Stimulated activated CD8-positive, alpha-beta memory T cell treated with anti-CD3 and anti-CD28 coated beads, Interleukin-7, amount 100 ng/mL, for 1 hour (primary cell): Measurements from ENCODE around the gene ALDH2.
"Not testable (repeated sequence)": the region's sequence is repeated elsewhere in the genome, so short reads cannot be mapped to it uniquely, and the experiment has no call there.

Experiments used
- DNase-seq, 2 donors: peaks; one replicate each; pipeline ENCODE4 v3.0.0-alpha.2; 2020; ENCODE audit warnings: low read depth in 2 of 2

Gene ALDH2

DNA sequence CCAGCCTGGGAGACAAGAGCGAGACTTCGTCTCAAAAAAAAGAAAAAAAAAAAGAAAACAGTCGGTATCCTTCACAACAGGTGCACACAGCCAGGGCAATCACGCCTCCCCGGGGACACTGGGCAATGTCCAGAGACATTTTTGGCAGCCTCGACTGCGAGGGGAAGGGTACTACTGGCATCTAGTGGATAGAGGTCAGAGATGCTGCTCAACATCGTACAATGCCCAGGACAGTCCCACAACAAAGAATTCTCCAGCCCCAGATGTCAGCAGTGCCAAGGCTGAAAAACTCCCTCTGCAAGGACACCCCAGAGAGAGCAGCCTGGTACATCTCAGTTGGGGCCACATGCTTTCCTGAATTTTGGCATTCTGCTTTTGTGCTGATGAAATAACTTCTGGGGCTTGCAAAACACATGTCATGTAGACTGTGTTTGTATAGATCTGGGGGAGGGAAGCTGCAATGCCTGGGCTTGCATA lies 21.5 kb downstream of the ALDH2 start:
- DNase-seq, result no peak

GRCh38 chr12:111789779-111790178 lies 23.0 kb downstream of the ALDH2 start:
- no peak for DNase-seq

DNA sequence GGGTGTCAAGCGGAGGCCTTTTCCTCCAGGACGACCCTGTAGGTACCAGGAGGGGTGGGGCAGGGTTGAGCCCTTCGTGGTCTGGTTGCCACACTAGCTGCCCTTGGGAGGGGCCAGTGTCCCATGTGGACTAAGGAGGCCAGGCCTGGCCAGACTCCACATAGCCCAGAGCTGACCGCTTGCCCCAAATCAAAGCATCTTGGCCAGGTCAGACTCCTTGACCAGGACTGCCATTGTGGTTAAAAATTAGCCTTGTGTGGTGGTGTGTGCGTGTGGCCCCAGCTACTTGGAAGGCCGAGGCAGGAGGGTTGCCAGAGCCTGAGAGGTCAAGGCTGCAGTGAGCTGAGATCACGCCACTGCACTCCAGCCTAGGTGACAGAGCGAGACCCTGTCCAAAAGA lies 24.8 kb downstream of the ALDH2 start:
- no peak for DNase-seq

DNA sequence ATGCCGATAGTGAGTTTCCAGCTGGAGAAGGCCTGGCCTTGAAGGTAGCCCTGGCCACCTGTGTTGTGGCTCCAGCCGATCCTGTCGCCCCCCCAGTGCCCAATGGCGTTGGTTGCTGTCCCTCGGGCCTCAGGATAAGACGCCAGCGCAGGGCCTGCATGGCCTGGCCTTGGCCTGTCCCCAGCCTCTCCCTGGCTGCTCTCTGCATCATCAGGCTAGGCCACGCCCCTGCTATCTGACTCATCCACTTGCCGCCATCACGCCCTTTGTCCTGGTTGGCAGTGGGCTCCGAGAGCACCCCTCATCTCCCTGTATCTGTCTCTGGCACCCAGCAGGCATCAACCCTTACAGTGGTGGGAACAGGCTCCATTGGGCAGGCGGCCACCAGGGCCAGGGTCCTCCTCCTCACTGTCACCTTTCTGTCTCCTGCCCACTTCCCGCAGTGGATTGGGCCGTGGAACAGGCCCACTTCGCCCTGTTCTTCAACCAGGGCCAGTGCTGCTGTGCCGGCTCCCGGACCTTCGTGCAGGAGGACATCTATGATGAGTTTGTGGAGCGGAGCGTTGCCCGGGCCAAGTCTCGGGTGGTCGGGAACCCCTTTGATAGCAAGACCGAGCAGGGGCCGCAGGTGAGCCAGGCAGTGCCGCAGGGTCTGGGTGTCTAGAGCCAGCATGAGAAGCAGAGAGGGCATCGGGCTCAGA lies 25.6 kb downstream of the ALDH2 start:
- DNase-seq, result no peak

GRCh38 chr12:111792856-111793235 lies 26.1 kb downstream of the ALDH2 start:
- DNase-seq, result no peak

DNA sequence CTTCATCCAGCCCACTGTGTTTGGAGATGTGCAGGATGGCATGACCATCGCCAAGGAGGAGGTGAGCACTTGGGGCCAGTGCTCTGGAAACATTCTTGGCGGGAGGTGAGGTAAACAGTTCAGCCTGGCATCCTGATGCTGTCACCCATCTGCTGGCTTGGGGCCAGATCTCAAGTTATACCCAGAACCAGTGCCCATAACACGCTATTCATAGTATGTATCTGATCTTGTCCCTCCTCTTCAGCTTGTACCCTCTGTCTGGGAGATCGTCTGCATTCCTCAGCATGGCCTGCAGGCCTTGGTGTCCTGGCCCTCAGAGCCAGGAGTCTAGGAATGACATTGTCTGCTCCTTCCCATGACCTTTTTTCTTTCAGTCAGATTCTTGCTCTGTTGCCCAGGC lies 31.4 kb downstream of the ALDH2 start:
- no peak for DNase-seq

- DNase-seq, result no peak
Measured at GRCh38 chr12:111799758-111800157, 33.0 kb downstream of the ALDH2 start.

GRCh38 chr12:111803038-111803626 lies 36.4 kb downstream of the ALDH2 start:
- no peak for DNase-seq

DNA sequence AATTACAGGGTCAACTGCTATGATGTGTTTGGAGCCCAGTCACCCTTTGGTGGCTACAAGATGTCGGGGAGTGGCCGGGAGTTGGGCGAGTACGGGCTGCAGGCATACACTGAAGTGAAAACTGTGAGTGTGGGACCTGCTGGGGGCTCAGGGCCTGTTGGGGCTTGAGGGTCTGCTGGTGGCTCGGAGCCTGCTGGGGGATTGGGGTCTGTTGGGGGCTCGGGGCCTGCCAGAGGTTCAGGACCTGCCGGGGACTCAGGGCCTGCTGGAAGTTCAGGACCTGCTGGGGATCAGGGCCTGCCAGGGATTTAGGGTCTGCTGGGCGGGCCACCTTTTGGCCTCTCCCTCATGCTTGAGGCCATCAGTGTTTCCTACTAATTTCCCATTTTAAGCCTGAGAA lies 37.1 kb downstream of the ALDH2 start:
- DNase-seq, result no peak

- no peak for DNase-seq
Measured at GRCh38 chr12:111806304-111806703, 39.6 kb downstream of the ALDH2 start.

GRCh38 chr12:111807232-111807631 lies 40.5 kb downstream of the ALDH2 start:
- DNase-seq, result no peak

GRCh38 chr12:111812881-111813741 lies 46.4 kb downstream of the ALDH2 start:
- DNase-seq, result peak; percentile 16 to 41

- DNase-seq, result no peak
Measured at GRCh38 chr12:111816065-111816615, 49.4 kb downstream of the ALDH2 start.

DNA sequence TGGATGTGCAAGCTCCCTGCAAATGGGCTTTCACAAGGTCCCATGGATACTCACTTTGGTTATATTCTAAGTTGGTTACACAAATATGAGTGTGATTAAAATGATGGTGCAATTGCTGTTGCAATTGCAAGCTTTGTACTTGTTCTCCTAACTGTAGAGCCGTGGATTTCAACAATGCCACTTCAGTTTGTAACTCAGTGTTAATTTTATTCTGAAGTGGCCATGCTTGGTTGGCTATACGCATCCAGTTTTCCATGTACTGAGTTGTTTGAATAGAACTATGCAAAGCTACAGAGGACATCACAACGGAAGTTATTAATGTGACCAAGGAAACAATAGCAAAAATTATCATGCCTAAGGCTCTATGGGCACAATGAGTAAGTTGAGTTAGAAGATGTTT lies 50.2 kb downstream of the ALDH2 start:
- not testable (repeated sequence) for DNase-seq

- DNase-seq, result no peak
Measured at GRCh38 chr12:111818340-111818739, 51.6 kb downstream of the ALDH2 start.

GRCh38 chr12:111819191-111820158 lies 52.7 kb downstream of the ALDH2 start:
- no peak for DNase-seq

DNA sequence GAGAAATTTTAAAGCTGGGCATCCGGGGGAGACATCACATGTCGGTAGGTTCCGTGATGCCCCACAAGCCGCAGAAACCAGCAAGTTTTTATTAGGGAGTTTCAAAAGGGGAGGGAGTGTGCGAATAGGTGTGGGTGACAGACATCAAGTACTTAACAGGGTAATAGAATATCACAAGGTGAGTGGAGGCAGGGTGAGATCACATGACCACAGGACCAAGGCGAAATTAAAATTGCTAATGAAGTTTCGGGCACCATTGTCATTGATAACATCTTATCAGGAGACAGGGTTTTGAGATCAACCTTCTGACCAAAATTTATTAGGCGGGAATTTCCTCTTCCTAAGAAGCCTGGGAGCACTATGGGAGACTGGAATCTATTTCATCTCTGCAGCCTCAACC lies 54.1 kb downstream of the ALDH2 start:
- DNase-seq, result not testable (repeated sequence)

GRCh38 chr12:111822886-111823285 lies 56.2 kb downstream of the ALDH2 start:
- no peak for DNase-seq

DNA sequence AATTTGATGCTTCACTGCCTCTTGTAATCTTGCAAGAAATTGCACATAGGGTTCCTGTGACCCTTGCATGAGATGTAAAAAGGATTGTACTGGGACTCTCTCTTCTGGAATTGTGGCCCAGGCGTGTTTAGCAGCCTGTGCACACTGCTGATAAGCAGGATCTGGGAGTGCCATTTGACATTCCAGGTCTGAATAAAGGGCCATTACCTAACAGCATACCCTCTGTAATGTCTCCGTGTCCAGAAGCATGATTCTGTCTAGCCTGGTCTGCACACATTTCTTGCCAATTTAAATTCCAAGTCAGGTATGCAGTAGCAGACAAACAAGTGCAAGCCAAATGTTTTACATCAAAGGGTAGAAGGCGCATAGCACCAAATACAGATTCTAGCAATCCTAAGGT lies 57.2 kb downstream of the ALDH2 start:
- no peak for DNase-seq

DNA sequence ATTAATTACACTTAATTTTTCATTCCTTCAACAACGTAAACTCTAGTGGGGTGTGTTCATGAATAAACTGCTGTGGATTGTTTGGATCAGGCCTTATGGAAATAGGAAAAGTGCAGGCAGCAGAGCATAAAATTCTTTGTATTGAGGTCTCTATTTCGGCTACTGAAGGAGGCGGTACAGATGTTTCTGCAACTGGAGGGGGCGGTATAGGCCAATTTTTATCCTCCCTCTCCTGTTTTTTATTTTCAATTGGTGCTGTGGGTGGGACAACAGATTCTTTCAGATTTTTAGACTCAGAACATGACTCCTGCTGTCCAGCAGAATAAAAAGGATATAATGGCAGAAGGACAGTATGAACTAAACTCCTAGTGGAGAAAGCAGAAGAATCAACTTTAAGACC lies 57.6 kb downstream of the ALDH2 start:
- not testable (repeated sequence) for DNase-seq

GRCh38 chr12:111825509-111825908 lies 58.8 kb downstream of the ALDH2 start:
- DNase-seq, result no peak
